Sigmoid colon (tissue), 7 donors: Measurements from ENCODE around the gene ARHGAP45. TPM values are rescaled to one million over a fixed set of nuclear protein-coding genes. Genes with fewer than 3 reads are reported as not detected.
"Not testable (repeated sequence)": the region's sequence is repeated elsewhere in the genome, so short reads cannot be mapped to it uniquely, and the experiment has no call there.

Experiments
- DNase-seq: peaks from one replicate; pipeline ENCODE4 v3.0.0-alpha.2; 2019
- H3K27ac ChIP-seq, 4 donors: fragments of 200-600 bp; sonication (generic); one replicate each; pipeline ENCODE4 v1.5.1; 2016 to 2019; ENCODE audit warnings: mild to moderate bottlenecking in 1 of 4
- H3K27me3 ChIP-seq, 3 donors: fragments of 200-600 bp; sonication (generic); one replicate each; pipeline ENCODE4 v1.5.1; 2019; ENCODE audit warnings: mild to moderate bottlenecking in 1 of 3
- H3K36me3 ChIP-seq, 4 donors: fragments of 200-600 bp; sonication (generic); one replicate each; pipeline ENCODE4 v1.5.1; 2016 to 2019
- H3K4me1 ChIP-seq, 4 donors: fragments of 200-600 bp; sonication (generic); one replicate each; pipeline ENCODE4 v1.5.1; 2017 to 2019
- H3K4me3 ChIP-seq, 4 donors: fragments of 200-600 bp; sonication (generic); one replicate each; pipeline ENCODE4 v1.5.1; 2017 to 2019; ENCODE audit warnings: mild to moderate bottlenecking in 2 of 4, moderate library complexity in 1 of 4
- H3K9me3 ChIP-seq, 4 donors: fragments of 200-600 bp in 3 of 4; sonication (generic) in 3 of 4; one replicate each; pipeline versions ENCODE4 v1.5.1 to v1.6.1; 2013 to 2019
- EP300 ChIP-seq, 4 donors: sonication (generic); formaldehyde crosslinking; IDR thresholded peaks; one replicate each; pipeline ENCODE4 v1.6.1; 2017; ENCODE audit warnings: antibody characterized with exemption in 4 of 4
- POLR2A ChIP-seq, 2 donors: fragments of 450-650 bp; IDR thresholded peaks; one replicate each; pipeline ENCODE4 v1.6.1; 2016; ENCODE audit warnings: antibody characterized with exemption in 2 of 2, mild to moderate bottlenecking in 2 of 2, moderate library complexity in 2 of 2
- POLR2AphosphoS5 ChIP-seq, 4 donors: sonication (generic); formaldehyde crosslinking; IDR thresholded peaks; one replicate each; pipeline ENCODE4 v1.6.1; 2017; ENCODE audit warnings: antibody characterized with exemption in 4 of 4
- WGBS, 2 donors: extraction: QIAGEN DNeasy Blood & Tissue Kit; methylation state at CpG; one replicate each; pipeline ENCODE4 v1.1.7; 2013; 5-methylcytosine and 5-hydroxymethylcytosine counted together
- intact Hi-C: fragments of 100-400 bp; cut with DNase I; formaldehyde crosslinking; loops from one replicate; pipeline ENCODE4 v1.15.1; 2023
- polyA plus RNA-seq, 3 donors: library from polyadenylated mRNA; stranded (reverse); fragments of 200-250 nt; gene quantifications; one replicate each; pipeline ENCODE4 v1.2.3, GENCODE V29; 2013
- total RNA-seq, 4 donors: library from RNA; depleted of rRNA; stranded (reverse); fragments of >200 nt; gene quantifications; one replicate each; pipeline ENCODE4 v1.1.0, GENCODE V29; 2016
- TF ChIP-seq, protein P1 (sequence below), 4 experiments: fragments of 450-650 bp in 3 of 4; fragments of 200-600 bp in 1 of 4; IDR thresholded peaks; one replicate each; pipeline ENCODE4 v1.5.1; 2016 to 2019; ENCODE audit warnings: antibody characterized with exemption in 4 of 4, mild to moderate bottlenecking in 3 of 4, moderate library complexity in 2 of 4
- donor health status: healthy with polysubstance abuse.
- donor health status: Bipolar disorder and iron deficiency.
- donor health status: healthy.

The ARHGAP45 gene
- total and polyA plus RNA-seq, 7 donors = 12.8 to 103 (median 21.6) TPM

- intact Hi-C loops = no loop called here
- DNase-seq = no peak
- Histone ChIP-seq H3K9me3 (no peaks in the 10 kb centered on the region), H3K4me3 (no peak overlapping the region), H3K27ac (no peak overlapping the region), H3K4me1 (peaks cover 0 to 62% (median 44%) of the 10 kb centered on the region in 4 donors), H3K36me3 (peaks cover 3 to 50% (median 28%) of the 10 kb centered on the region in 4 donors), H3K27me3 (no peaks in the 10 kb centered on the region)
- TF ChIP-seq, protein P1, sequence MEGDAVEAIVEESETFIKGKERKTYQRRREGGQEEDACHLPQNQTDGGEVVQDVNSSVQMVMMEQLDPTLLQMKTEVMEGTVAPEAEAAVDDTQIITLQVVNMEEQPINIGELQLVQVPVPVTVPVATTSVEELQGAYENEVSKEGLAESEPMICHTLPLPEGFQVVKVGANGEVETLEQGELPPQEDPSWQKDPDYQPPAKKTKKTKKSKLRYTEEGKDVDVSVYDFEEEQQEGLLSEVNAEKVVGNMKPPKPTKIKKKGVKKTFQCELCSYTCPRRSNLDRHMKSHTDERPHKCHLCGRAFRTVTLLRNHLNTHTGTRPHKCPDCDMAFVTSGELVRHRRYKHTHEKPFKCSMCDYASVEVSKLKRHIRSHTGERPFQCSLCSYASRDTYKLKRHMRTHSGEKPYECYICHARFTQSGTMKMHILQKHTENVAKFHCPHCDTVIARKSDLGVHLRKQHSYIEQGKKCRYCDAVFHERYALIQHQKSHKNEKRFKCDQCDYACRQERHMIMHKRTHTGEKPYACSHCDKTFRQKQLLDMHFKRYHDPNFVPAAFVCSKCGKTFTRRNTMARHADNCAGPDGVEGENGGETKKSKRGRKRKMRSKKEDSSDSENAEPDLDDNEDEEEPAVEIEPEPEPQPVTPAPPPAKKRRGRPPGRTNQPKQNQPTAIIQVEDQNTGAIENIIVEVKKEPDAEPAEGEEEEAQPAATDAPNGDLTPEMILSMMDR (IDR thresholded peaks at IDR 0.05) = no peak
- TF ChIP-seq POLR2AphosphoS5 (IDR thresholded peaks at IDR 0.05) (no peak), EP300 (IDR thresholded peaks at IDR 0.05) (no peak), POLR2A (IDR thresholded peaks at IDR 0.05) (no peak)
- WGBS, 2 donors = 68 to 88% methylated on average over 17 of the region's 17 CpGs
Measured at GRCh38 chr19:1128106-1128505, 61.1 kb downstream of the ARHGAP45 start.

GRCh38 chr19:1129084-1129483, 62.1 kb downstream of the ARHGAP45 start:
- H3K9me3 ChIP-seq, intact Hi-C loops, H3K27me3 ChIP-seq, DNase-seq, H3K27ac ChIP-seq, H3K4me3 ChIP-seq: not testable (repeated sequence)
- Histone ChIP-seq H3K4me1 (peaks cover 0 to 63% (median 47%) of the 10 kb centered on the region in 4 donors), H3K36me3 (peaks cover 3 to 40% (median 21%) of the 10 kb centered on the region in 4 donors)
- 93% methylated on average over 7 of the region's 7 CpGs for WGBS, 2 donors

- DNase-seq = no peak
- Histone ChIP-seq H3K4me3 (peak overlapping the region in 1 of 4 donors; percentile 66), H3K9me3 (no peaks in the 10 kb centered on the region), H3K27me3 (no peaks in the 10 kb centered on the region), H3K27ac (no peak overlapping the region), H3K4me1 (peaks cover 0 to 59% (median 44%) of the 10 kb centered on the region in 4 donors), H3K36me3 (peaks cover 3 to 35% (median 19%) of the 10 kb centered on the region in 4 donors)
- WGBS, 2 donors = 94 to 95% methylated on average over 18 of the region's 18 CpGs
- TF ChIP-seq EP300 (IDR thresholded peaks at IDR 0.05) (no peak), POLR2A (IDR thresholded peaks at IDR 0.05) (no peak), POLR2AphosphoS5 (IDR thresholded peaks at IDR 0.05) (no peak)
- TF ChIP-seq, protein P1 (IDR thresholded peaks at IDR 0.05) = no peak
- intact Hi-C loops = no loop called here
Measured at GRCh38 chr19:1129535-1129934, 62.6 kb downstream of the ARHGAP45 start.

GRCh38 chr19:1130771-1131717, 64.1 kb downstream of the ARHGAP45 start:
- peaks cover 3 to 25% (median 14%) of the 10 kb centered on the region in 4 donors for H3K36me3 ChIP-seq
- no peaks in the 10 kb centered on the region for H3K27me3 ChIP-seq
- peak overlapping the region; percentile 83 to 94 (median 90) for H3K27ac ChIP-seq
- peaks cover 0 to 70% (median 52%) of the 10 kb centered on the region in 4 donors for H3K4me1 ChIP-seq
- no peaks in the 10 kb centered on the region for H3K9me3 ChIP-seq
- DNase-seq = no peak
- 40 to 55% methylated on average over 22 of the region's 22 CpGs for WGBS, 2 donors
- H3K4me3 ChIP-seq = peak overlapping the region; percentile 53 to 68 (median 60)
- TF ChIP-seq POLR2AphosphoS5 (IDR thresholded peaks at IDR 0.05) (no peak), POLR2A (IDR thresholded peaks at IDR 0.05) (no peak), EP300 (IDR thresholded peaks at IDR 0.05) (no peak)
- TF ChIP-seq, protein P1 (IDR thresholded peaks at IDR 0.05) = no peak
- intact Hi-C loops = loop anchor here (5.0 kb wide), 2 partner anchors 41 to 61 kb away; partner anchors contain the start of gene SBNO2
